Adrenal gland (tissue), 5 donors: Measurements from ENCODE around the gene GAN.

Source experiments
- CTCF ChIP-seq, 6 experiments: fragments of 450-650 bp in 4 of 6; fragments of 200-600 bp in 2 of 6; sonication (generic) in 1 of 6; IDR thresholded peaks; 1 replicate in 5 of 6; 2 replicates in 1 of 6; pipeline versions ENCODE4 v1.5.1 to v1.8.0; 2016 to 2021; ENCODE audit warnings: antibody characterized with exemption in 6 of 6, mild to moderate bottlenecking in 2 of 6, moderate library complexity in 1 of 6
- POLR2A ChIP-seq, 2 donors: fragments of 450-650 bp; IDR thresholded peaks; one replicate each; pipeline ENCODE4 v1.6.1; 2017; ENCODE audit warnings: antibody characterized with exemption in 2 of 2, mild to moderate bottlenecking in 2 of 2, moderate library complexity in 1 of 2
- donor health status: DM: no; HTN: no; CAD: no.

GRCh38 chr16:81329947-81330346, 15.2 kb downstream of the GAN start:
- no peak for TF ChIP-seq CTCF (IDR thresholded peaks at IDR 0.05)
- no peak for TF ChIP-seq POLR2A (IDR thresholded peaks at IDR 0.05)
